ENCODE measurements around the gene EFNB3. TPM values are rescaled to one million over a fixed set of nuclear protein-coding genes. Genes with fewer than 3 reads are reported as not detected.

The EFNB3 gene
- total RNA-seq, 1 donor from 2014 or later, result 1.5 TPM

GRCh38 chr17:7716901-7717755 is 12.1 kb downstream of the EFNB3 start, which contains the start of gene DNAH2:
Gene DNAH2, plus strand, starts transcription at chr17:7717744. Its CDS starts 1,991 bp downstream, at chr17:7719735.
- peak; percentile 89 for DNase-seq (ENCODE audit: low read depth)

DNA sequence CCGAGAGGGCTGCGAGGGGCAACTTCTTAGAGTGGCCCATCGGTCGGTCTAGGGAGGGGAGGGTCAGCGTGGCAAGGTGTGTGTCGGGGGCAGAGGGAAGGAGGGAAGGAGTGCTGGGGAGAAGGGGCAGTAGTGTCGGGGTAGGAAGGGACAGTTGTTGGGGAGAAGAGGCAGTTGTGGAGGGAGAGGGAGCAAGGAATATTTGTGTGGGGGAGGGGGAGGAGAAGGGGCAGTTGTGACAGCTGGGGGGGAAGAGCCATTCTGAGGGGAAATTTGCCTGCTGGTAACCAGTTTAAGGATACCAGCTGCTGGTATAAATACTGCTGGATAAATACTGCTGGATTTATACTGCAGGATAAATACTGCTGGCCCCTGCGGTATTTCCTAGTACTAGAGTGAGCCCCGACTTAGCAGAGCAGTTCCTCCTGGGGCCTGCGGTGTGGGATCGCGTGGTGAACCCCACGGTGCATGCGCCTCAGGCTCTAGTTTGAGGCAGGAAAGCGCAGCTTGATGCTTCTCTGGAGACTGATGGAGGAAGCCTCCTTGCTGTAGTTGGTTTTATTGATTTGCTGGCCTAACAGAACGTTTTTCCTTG is 12.9 kb downstream of the EFNB3 start:
- no peak for DNase-seq (ENCODE audit: low read depth)

GRCh38 chr17:7719661-7720060 is 14.7 kb downstream of the EFNB3 start:
- DNase-seq (ENCODE audit: low read depth), result no peak

GRCh38 chr17:7720125-7720524 is 15.1 kb downstream of the EFNB3 start:
- DNase-seq (ENCODE audit: low read depth), result peak; percentile 37

GRCh38 chr17:7721612-7722011 is 16.6 kb downstream of the EFNB3 start:
- DNase-seq (ENCODE audit: low read depth), result no peak

- DNase-seq (ENCODE audit: low read depth), result no peak
These were observed 22.9 kb downstream of the EFNB3 start for GRCh38 chr17:7727886-7728285.

- DNase-seq (ENCODE audit: low read depth), result no peak
These were observed 24.8 kb downstream of the EFNB3 start for GRCh38 chr17:7729816-7730215.

- no peak for DNase-seq (ENCODE audit: low read depth)
These were observed 28.1 kb downstream of the EFNB3 start for GRCh38 chr17:7732981-7733539.

DNA sequence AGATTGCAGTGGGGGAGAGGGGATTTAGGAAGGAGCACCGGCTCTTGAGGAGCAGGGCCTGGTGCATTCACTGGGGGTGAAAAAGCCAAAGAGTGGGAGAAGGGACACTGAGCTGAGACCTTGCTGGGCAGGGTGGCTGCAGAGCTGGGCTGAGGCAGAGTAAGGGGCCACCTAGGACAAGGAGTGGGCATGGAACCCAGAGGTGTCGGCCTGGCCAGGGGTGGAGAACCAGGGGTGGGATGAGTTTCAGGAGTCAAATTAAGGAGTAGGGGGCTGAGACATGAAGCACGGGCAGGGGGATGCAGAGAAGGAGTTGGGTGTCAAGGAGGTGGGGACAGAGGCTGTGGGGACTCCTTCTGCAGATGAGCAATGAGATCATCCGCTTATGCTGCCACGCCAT is 32.6 kb downstream of the EFNB3 start:
- no peak for DNase-seq (ENCODE audit: low read depth)

GRCh38 chr17:7739746-7740145 is 34.7 kb downstream of the EFNB3 start:
- DNase-seq (ENCODE audit: low read depth), result no peak

DNA sequence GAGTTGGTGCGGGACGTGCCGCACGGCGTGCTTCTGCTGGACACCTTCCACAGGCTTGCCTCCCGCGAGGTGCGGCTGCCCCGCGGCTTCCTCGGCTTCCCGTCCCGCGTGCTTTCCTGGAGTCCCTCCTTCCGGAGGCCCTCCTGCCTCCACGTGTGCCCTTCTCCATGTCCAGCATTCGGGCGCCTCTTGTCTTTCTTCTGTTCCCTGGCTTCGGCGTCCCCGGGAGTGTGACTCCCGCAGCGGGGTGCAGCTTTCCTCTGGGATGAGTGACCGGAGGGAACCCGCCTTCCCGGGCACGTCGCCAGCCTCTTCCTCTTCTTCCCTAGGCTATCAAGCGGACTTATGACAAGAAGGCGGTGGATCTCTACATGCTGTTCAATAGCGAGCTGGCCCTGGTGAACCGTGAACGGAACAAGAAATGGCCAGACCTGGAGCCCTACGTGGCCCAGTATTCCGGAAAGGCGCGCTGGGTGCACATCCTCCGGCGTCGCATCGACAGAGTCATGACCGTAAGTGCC is 35.5 kb downstream of the EFNB3 start:
- DNase-seq (ENCODE audit: low read depth), result no peak

- DNase-seq (ENCODE audit: low read depth), result no peak
These were observed 37.7 kb downstream of the EFNB3 start for GRCh38 chr17:7742729-7743128.

DNA sequence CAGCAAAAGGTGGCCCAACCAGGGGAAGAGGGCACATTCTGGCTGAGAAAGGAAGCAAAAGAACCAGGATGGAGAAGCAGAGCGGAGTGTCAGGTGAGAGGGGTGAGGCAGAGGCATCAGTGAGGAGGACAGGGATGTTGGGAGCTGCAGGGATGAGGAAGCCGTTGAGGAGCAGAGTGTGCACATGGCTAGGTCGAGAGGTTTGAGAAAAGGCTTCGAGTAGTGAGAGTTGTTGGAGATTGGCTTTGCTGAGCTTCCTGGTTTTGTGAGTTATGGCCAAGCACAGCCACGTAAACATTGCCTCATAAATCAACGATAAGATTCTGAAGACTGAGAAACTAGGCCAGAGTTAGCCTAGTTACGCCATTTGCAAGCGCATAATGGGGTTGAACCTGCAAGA is 39.4 kb downstream of the EFNB3 start:
- no peak for DNase-seq (ENCODE audit: low read depth)

GRCh38 chr17:7745748-7746470 is 40.9 kb downstream of the EFNB3 start:
- DNase-seq (ENCODE audit: low read depth), result peak; percentile 46

GRCh38 chr17:7747635-7748071 is 42.7 kb downstream of the EFNB3 start:
- DNase-seq (ENCODE audit: low read depth), result no peak

DNA sequence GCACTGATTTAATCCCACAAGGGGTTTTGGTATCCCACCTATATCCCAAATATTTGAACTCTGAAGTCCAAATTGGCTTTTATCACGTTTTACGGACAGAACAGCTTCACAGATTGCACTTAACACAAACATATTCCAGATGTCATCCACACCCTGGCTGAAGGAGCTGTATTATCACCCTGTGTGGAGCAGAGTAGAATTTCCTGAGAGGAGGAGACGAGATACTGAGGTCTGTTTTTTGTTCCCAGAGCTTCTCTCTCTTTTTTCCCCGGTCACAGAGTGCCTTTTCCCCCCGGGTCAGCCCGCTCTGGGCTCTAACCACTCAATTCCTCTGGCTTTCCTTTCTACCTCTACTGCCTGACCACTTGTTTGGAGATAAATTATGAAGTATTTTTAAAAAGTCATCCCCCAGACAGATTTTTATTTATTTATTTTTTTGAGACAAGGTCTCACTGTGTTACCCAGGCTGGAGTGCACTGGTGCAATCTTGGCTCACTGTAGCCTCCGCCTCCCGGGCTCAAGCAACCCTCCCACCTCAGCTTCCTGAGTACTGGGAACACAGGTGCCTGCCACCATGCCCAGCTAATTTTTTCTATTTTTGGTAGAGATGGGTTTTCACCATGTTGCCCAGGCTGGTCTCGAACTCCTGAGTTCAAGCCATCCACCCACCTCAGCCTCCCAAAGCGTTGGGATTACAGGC is 43.2 kb downstream of the EFNB3 start:
- DNase-seq (ENCODE audit: low read depth), result no peak

- peak; percentile 47 for DNase-seq (ENCODE audit: low read depth)
These were observed 45.4 kb downstream of the EFNB3 start for GRCh38 chr17:7750321-7750821.

DNA sequence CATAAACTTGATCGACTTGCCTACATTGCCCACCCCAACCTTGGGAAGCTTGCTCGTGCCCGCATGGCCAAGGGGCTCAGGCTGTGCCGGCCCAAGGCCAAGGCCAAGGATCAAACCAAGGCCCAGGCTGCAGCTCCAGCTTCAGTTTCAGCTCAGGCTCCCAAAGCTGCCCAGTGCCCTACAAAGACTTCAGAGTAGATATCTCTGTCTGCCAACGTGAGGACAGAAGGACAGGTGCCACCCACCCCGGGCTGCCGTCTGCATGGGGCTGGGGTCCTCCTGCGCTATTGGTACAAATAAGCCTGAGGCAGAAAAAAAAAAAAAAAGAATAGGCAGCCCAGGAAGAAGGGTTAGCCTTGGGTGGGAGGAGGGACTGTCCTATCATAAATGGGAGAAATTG is 49.7 kb downstream of the EFNB3 start:
- DNase-seq (ENCODE audit: low read depth), result no peak

DNA sequence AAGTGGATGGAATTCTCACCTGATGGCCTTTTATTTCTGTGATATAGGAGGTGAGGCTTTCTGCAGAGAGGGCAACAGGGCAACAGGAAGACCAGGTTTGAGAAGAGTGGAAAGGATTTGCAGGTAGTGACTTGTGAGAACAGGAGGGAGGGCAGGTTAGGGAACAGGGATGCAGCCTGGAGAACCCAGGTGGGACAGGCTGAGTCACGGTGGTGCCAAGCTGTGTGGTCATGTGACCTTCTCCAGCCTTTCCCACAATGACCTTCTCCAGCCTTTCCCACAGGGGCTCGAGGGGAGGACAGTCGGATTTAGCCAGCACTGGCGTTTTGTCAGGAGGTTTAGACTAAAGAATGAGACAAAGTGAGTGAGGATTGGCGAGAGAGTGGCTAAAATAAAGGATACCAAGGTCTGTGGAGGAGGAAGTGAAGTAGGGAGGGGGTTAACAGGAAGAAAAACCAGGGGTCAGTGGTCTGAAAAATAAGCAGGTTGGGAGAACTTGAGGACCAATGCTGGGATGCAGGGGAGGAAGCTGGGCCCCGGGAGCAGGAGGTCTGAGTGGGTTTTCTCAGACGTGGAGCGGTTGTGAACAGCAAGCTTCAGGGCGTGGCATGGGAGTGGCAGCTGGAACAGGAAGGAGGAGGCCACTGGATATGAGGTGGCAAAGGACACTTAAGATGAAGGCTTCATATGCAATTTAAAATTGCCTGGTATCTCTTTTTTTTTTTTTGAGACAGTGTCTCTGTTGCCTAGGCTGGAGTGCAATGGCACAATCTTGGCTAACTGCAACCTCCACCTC is 50.3 kb downstream of the EFNB3 start:
- no peak for DNase-seq (ENCODE audit: low read depth)

DNA sequence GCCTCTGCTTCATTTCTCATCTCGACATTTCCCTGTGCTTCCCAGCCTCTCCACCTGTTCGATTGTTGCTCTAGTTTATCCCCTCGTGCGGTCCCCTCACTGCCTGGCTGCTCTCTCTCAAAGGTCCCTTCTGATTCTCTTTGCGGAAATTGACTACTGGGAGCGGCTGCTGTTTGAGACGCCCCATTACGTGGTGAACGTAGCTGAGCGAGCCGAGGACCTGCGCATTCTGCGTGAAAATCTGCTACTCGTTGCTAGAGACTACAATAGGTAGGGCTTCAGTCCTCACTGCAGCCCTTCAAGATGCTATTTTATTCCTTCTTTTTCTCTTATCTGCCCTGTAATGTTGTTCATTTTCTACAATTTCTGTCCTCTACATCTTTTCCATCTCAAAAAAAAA is 52.0 kb downstream of the EFNB3 start:
- no peak for DNase-seq (ENCODE audit: low read depth)
